ENCODE results near the gene SLC4A11.

SLC4A11 gene

DNA sequence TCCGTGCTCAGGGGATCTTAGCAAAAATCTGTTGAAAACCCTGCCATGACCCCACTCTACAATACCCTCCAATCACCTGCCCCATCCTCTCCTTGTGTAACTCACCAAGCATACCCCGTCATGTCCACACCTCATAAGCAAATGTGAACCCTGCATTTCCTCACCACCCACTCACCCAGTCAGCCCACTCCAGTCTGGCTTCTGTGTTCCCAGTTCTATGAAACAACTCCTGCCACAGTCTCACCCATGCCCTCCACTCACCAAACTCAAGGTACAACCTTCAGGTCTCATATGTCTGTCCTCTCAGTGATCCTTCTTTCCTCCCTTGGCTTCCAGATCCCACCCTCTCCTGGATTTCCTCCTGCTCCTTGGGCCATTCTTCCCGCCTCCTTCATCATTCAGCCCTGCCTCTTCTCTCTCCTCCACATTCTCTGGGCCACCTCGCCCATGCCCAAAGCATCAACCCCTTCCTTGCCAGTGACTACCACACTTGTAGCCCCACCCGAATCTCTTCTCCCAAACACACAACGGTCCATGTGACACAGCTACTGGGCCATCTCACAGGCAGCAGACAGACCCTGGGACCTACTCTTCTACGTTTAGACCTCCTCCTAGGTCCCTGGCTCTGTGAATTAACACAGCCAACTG is 43.3 kb downstream of the SLC4A11 start:
- TF ChIP-seq, protein P1, sequence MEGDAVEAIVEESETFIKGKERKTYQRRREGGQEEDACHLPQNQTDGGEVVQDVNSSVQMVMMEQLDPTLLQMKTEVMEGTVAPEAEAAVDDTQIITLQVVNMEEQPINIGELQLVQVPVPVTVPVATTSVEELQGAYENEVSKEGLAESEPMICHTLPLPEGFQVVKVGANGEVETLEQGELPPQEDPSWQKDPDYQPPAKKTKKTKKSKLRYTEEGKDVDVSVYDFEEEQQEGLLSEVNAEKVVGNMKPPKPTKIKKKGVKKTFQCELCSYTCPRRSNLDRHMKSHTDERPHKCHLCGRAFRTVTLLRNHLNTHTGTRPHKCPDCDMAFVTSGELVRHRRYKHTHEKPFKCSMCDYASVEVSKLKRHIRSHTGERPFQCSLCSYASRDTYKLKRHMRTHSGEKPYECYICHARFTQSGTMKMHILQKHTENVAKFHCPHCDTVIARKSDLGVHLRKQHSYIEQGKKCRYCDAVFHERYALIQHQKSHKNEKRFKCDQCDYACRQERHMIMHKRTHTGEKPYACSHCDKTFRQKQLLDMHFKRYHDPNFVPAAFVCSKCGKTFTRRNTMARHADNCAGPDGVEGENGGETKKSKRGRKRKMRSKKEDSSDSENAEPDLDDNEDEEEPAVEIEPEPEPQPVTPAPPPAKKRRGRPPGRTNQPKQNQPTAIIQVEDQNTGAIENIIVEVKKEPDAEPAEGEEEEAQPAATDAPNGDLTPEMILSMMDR (IDR thresholded peaks at IDR 0.05; ENCODE audit: insufficient read depth, low read length, missing control alignments) = no peak
- ChIA-PET CTCF (interaction anchor here (1.0 kb wide), 1 partner anchor 23 kb away, joined by 3 read pairs; no protein-coding TSS in a partner anchor), POLR2A (no interaction called here)
- DNase-seq (ENCODE audit: low read depth, low spot score) = no peak
- no peak overlapping the region for H3K4me3 ChIP-seq (ENCODE audit: low read depth, low read length)

DNA sequence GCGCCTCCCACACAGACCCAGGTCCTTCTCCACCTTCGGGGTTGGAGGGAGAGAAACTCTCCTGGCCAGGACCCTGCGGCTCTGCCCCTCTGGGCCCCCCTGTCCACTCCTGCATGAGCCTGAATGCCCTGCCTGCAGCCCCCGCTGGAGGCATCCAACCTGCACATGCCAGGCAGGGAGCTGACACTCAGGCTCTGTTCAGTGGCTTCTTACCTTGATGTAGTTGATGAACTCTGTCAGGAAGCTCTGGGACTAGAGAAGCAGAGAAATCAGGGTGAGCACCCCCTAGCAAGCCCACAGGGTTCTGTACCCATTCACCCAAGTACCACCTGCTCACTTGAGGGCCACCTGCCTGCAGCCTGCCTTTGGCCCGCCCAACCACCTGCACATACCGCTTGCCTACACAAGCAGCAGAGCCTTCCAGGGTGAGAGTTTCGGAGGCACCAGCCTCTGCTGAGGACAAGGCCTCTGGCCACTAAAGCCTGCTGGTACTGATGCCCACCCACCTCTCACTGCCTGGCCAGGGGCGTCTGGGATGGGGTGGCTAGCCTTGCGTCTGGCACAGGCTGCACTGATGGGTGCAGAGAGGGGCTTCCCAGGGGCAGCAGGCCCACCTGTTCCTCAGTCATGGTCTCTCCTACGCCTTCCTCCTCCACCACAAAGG is 44.2 kb downstream of the SLC4A11 start:
- DNase-seq (ENCODE audit: low read depth, low spot score) = no peak
- POLR2A ChIA-PET = no interaction called here
- TF ChIP-seq, protein P1 (IDR thresholded peaks at IDR 0.05; ENCODE audit: insufficient read depth, low read length, missing control alignments) = no peak
- H3K4me3 ChIP-seq (ENCODE audit: low read depth, low read length) = no peak overlapping the region
- CTCF ChIA-PET = no interaction called here

DNA sequence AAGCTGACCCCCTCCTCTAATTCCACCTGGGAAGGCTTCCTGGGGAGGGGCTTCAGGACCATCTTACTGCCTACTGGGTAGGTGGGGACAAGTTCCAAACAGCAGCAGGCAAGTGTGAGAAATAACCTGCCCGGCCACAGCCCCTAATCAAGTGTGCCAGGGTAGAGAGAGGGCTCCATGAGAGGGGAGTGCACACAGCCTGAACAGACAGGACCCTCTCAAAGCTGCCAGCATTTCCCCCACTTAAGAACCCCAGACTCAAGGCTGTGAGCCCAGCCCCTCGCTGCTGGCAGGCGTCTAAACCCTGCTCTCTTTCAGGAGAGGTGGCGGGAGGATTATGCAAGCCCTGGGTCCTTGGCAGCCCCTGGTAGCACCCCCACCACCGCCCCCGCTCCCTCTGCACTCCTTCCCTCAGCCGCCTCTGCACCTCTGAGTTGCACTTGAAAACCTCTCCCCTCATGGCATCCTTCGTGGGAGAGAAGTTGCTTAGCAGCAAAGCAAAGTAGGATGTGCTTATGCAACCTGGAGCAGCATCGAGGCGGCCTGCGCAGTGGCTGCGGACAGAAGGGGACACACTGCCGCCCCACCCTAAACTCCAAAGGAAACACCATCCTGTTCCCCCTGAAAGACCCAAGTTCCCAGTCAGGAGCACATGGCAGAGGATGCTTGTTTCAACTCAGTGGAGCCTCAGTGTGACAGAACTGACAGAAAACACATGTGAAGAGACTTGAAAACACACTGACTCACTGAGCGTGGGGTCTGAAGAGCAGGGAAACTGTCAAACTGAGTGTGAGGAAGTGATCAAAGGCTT is 45.0 kb downstream of the SLC4A11 start:
- no peak overlapping the region for H3K4me3 ChIP-seq (ENCODE audit: low read depth, low read length)
- TF ChIP-seq, protein P1 (IDR thresholded peaks at IDR 0.05; ENCODE audit: insufficient read depth, low read length, missing control alignments) = no peak
- ChIA-PET CTCF (interaction anchor here (1.1 kb wide), 1 partner anchor 15 kb away, joined by 3 read pairs; the partner anchor contains the start of gene ITPA), POLR2A (no interaction called here)
- DNase-seq (ENCODE audit: low read depth, low spot score) = no peak

DNA sequence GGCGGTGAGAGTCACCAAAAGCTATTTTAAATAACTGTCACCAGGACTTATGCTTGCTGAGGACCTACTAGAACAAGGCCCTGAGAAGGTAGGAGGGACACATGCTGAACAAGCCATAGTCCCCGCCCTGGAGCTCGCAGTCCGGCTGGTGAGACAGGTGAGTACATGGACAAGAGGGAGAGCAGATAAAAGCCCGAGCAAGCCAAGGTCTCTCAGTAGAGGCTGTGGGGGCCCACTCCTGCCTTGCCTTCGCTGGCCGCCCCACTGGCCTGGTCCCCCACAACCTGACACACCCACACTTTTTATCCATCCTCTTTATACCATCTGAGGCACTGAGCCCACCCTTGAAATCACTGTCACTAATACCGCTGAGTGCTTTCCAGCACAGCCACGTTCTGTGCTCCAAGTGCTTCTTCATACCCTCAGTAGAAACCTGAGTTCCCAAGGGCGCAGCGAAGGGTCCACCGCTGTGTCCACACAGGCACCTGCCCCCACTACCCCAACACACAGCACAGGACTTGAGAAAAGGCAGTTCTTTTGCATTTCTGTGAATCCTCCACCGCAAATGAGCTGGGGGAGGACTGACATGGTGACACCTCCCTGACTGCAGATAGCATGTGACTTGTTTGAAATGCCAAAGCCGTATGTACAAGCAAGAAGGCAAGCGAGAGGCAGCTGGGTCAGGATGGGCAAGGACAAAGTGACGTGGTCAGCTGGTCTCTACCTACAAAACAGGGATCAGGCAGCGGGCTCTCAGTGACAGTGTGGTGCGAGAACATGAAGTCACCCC is 46.6 kb downstream of the SLC4A11 start:
- TF ChIP-seq, protein P1 (IDR thresholded peaks at IDR 0.05; ENCODE audit: insufficient read depth, low read length, missing control alignments) = no peak
- DNase-seq (ENCODE audit: low read depth, low spot score) = no peak

DNA sequence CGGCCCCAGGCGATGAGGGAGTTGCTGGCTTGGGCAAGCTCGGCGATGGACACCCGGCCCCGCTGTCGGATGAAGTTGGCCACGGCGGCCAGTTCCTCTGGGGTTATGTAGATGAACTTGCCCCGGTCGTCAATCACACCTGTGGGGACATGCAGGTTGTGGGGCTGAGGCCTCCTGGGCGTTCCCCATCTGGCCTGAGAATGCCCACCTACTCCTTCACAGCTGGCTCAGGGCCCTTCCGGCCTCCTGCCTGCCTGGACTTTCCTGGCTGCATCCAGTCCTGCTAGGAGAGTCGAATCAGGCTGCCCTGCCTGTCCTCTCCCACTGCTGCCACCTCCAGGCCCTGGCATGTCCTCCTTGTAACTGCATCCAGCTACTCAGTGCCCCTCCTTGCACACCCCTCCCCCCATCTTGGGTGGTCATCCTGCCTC is 48.3 kb downstream of the SLC4A11 start:
- TF ChIP-seq, protein P1 (IDR thresholded peaks at IDR 0.05; ENCODE audit: insufficient read depth, low read length, missing control alignments) = peak; percentile 1
- H3K4me3 ChIP-seq (ENCODE audit: low read depth, low read length) = no peak overlapping the region
- ChIA-PET CTCF (no interaction called here), POLR2A (no interaction called here)
- DNase-seq (ENCODE audit: low read depth, low spot score) = no peak

More for the DNA sequence above, 46.6 kb downstream of the SLC4A11 start:
- ChIA-PET POLR2A (no interaction called here), CTCF (no interaction called here)
- H3K4me3 ChIP-seq (ENCODE audit: low read depth, low read length) = no peak overlapping the region

Data from AG04449 (cell line).